Lung (tissue), 16 donors: ENCODE data around the gene CSPG4. TPM values are rescaled to one million over a fixed set of nuclear protein-coding genes. Genes with fewer than 3 reads are reported as not detected.
"Not testable (repeated sequence)": the region's sequence is repeated elsewhere in the genome, so short reads cannot be mapped to it uniquely, and the experiment has no call there.

Experiments used
- ATAC-seq: fragments of 200-7000 bp; cut with Tn5 transposase; one replicate; pipeline ENCODE4 v1.9.1; 2020; ENCODE audit warnings: moderate number of reproducible peaks; ENCODE audit not compliant: insufficient read depth, low FRiP score
- DNase-seq, 3 donors: peaks; one replicate each; pipeline ENCODE4 v3.0.0-alpha.2; 2013 to 2017
- H3K27ac ChIP-seq, 2 donors: one replicate each; pipeline ENCODE4 v1.5.1; 2013; ENCODE audit warnings: mild to moderate bottlenecking in 2 of 2, moderate library complexity in 2 of 2, control low read depth in 1 of 2, inconsistent platforms in 1 of 2, low read depth in 1 of 2, low read length in 1 of 2
- H3K27me3 ChIP-seq, 3 donors: one replicate each; pipeline ENCODE4 v1.5.1; 2013; ENCODE audit warnings: low read length in 2 of 3; ENCODE audit not compliant: control insufficient read depth in 3 of 3, insufficient read depth in 3 of 3
- H3K36me3 ChIP-seq, 4 donors: one replicate each; pipeline ENCODE4 v1.5.1; 2013; ENCODE audit warnings: low read length in 4 of 4, mild to moderate bottlenecking in 1 of 4, moderate library complexity in 1 of 4; ENCODE audit not compliant: control insufficient read depth in 4 of 4, insufficient read depth in 4 of 4
- H3K4me1 ChIP-seq, 5 donors: one replicate each; pipeline ENCODE4 v1.5.1; 2013; ENCODE audit warnings: low read length in 5 of 5, mild to moderate bottlenecking in 2 of 5, moderate library complexity in 1 of 5; ENCODE audit not compliant: control insufficient read depth in 5 of 5, insufficient read depth in 5 of 5
- H3K4me3 ChIP-seq: one replicate; pipeline ENCODE4 v1.5.1; 2013; ENCODE audit warnings: mild to moderate bottlenecking, control low read depth, moderate library complexity
- H3K9ac ChIP-seq, 2 donors: one replicate each; pipeline ENCODE4 v1.5.1; 2013; ENCODE audit warnings: low read length in 2 of 2, control low read depth in 1 of 2; ENCODE audit not compliant: insufficient read depth in 1 of 2
- H3K9me3 ChIP-seq, 4 donors: one replicate each; pipeline ENCODE4 v1.5.1; 2013; ENCODE audit warnings: low read length in 3 of 4, mild to moderate bottlenecking in 1 of 4, moderate library complexity in 1 of 4; ENCODE audit not compliant: control insufficient read depth in 4 of 4, insufficient read depth in 3 of 4
- WGBS, 2 donors: extraction: QIAGEN DNeasy Blood & Tissue Kit; methylation state at CpG; one replicate each; pipeline ENCODE4 v1.1.7; 2013; 5-methylcytosine and 5-hydroxymethylcytosine counted together
- long read RNA-seq, 5 donors: transcript quantifications; one replicate each; lab custom pipeline, GENCODE V29; 2026
- polyA plus RNA-seq, 2 donors: library from polyadenylated mRNA; stranded (reverse); fragments of 200-250 nt; gene quantifications; one replicate each; pipeline ENCODE4 v1.2.1, GENCODE V29; 2013
- total RNA-seq, 2 donors: library from RNA; depleted of rRNA in 1 of 2; stranded (reverse); fragments of >200 nt in 1 of 2; gene quantifications; one replicate each; pipeline ENCODE4 v1.2.1, GENCODE V29; 2014 to 2021
- TF ChIP-seq, protein P1 (sequence below): IDR thresholded peaks from 2 replicates; pipeline ENCODE4 v1.5.1; 2012; ENCODE audit warnings: mild to moderate bottlenecking; ENCODE audit errors: control extremely low read depth, extremely low read depth
- donor health status: control.
- donor health status: control.
- donor health status: Bipolar disorder and iron deficiency.
- donor health status: healthy.
- donor health status: DM: yes; HTN: yes; CAD: no.

Gene CSPG4, protein sequence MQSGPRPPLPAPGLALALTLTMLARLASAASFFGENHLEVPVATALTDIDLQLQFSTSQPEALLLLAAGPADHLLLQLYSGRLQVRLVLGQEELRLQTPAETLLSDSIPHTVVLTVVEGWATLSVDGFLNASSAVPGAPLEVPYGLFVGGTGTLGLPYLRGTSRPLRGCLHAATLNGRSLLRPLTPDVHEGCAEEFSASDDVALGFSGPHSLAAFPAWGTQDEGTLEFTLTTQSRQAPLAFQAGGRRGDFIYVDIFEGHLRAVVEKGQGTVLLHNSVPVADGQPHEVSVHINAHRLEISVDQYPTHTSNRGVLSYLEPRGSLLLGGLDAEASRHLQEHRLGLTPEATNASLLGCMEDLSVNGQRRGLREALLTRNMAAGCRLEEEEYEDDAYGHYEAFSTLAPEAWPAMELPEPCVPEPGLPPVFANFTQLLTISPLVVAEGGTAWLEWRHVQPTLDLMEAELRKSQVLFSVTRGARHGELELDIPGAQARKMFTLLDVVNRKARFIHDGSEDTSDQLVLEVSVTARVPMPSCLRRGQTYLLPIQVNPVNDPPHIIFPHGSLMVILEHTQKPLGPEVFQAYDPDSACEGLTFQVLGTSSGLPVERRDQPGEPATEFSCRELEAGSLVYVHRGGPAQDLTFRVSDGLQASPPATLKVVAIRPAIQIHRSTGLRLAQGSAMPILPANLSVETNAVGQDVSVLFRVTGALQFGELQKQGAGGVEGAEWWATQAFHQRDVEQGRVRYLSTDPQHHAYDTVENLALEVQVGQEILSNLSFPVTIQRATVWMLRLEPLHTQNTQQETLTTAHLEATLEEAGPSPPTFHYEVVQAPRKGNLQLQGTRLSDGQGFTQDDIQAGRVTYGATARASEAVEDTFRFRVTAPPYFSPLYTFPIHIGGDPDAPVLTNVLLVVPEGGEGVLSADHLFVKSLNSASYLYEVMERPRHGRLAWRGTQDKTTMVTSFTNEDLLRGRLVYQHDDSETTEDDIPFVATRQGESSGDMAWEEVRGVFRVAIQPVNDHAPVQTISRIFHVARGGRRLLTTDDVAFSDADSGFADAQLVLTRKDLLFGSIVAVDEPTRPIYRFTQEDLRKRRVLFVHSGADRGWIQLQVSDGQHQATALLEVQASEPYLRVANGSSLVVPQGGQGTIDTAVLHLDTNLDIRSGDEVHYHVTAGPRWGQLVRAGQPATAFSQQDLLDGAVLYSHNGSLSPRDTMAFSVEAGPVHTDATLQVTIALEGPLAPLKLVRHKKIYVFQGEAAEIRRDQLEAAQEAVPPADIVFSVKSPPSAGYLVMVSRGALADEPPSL (N-terminal part only)
- 10 to 100 TPM; 32.4 to 38.1 TPM for total RNA-seq
- 10 to 100 TPM in 1 of 2 donors, 1 to 10 TPM in 1; 8.5 to 16.0 TPM for polyA plus RNA-seq
- long read RNA-seq, donor 1, partial matches to known transcripts: 10 of 10 reads
- long read RNA-seq, donor 1, other reads (novel, unspliced or antisense): 0 of 10 reads
- long read RNA-seq, donor 2: 0 reads
- long read RNA-seq, donor 3, full-length matches to known transcripts: 1 of 1 reads
- long read RNA-seq, donor 3, partial matches to known transcripts: 0 of 1 reads
- long read RNA-seq, donor 3, other reads (novel, unspliced or antisense): 0 of 1 reads
- long read RNA-seq, donor 4: 0 reads
- long read RNA-seq, donor 5, partial matches to known transcripts: 5 of 5 reads
- long read RNA-seq, donor 5, other reads (novel, unspliced or antisense): 0 of 5 reads

DNA sequence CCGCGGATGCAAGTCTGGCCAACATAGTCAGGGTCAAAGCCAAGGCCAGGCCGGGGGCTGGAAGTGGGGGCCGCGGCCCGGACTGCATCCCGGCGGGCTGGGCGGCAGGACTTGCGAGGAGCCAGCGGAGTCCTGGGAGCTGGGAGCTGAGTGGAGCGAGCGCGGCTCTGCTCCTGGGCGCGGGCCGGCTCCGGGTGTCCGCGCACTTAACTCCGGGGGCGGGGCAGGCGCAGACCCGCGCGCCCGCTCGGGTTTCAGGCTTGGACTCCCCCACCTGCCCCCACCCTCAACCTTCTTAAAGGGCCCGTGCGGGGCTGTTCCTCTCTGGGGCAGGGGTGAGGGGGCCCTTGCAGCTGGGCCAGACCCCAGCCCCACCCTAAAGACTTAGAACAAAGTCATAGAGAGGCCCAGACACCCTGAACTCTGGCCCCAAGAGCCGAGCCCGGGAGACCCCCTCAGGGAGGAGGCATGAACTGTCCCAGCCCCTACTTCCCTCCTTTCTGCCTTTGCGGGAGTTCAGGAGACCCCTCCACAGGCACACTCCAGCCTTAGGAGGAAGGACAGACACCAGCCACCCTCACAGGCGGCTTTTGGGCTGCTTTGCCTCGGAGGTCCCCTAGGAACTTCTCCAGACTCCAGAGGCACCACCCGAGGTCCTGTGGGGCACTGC is at the start of gene CSPG4:
Gene CSPG4 (minus strand): TSS at position 181 of the 670 bp plus-strand sequence. CDS start 93 bp downstream, at position 88.
- Histone ChIP-seq H3K27me3 (no peaks in the 10 kb centered on the region), H3K36me3 (no peaks in the 10 kb centered on the region), H3K4me3 (peak within 1 kb of the TSS; percentile 44), H3K9me3 (no peaks in the 10 kb centered on the region), H3K4me1 (peaks cover 0 to 25% (median 15%) of the 10 kb centered on the region in 5 donors), H3K27ac (peak within 1 kb of the TSS; percentile 47 to 77), H3K9ac (peak within 1 kb of the TSS; percentile 55 to 61)
- DNase-seq (peak; percentile 85 to 90 (median 86)), ATAC-seq (no peak)
- WGBS, 2 donors: 8% methylated on average over 35 to 36 of the region's 36 CpGs
- TF ChIP-seq, protein P1, sequence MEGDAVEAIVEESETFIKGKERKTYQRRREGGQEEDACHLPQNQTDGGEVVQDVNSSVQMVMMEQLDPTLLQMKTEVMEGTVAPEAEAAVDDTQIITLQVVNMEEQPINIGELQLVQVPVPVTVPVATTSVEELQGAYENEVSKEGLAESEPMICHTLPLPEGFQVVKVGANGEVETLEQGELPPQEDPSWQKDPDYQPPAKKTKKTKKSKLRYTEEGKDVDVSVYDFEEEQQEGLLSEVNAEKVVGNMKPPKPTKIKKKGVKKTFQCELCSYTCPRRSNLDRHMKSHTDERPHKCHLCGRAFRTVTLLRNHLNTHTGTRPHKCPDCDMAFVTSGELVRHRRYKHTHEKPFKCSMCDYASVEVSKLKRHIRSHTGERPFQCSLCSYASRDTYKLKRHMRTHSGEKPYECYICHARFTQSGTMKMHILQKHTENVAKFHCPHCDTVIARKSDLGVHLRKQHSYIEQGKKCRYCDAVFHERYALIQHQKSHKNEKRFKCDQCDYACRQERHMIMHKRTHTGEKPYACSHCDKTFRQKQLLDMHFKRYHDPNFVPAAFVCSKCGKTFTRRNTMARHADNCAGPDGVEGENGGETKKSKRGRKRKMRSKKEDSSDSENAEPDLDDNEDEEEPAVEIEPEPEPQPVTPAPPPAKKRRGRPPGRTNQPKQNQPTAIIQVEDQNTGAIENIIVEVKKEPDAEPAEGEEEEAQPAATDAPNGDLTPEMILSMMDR: no peak

DNA sequence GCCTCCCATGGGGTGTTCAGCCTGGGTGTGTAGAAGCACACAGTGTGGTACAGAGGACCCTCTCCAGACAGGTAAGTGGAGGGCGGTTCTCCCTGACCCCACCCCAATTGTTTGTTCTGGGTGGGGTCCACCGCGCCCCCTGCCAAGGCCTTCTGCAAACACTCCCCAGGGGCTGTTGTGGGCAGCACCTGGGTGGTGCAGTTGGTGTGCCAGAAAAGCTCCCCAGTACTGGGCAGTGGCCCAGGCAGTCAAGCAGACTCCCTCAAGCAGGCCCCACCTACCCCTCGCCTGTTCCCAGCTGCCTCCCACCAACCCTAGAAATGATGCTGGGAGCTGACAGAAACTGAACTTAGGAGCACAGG is 49.7 kb upstream of the CSPG4 start:
- H3K9me3 ChIP-seq, H3K4me1 ChIP-seq, H3K4me3 ChIP-seq, H3K9ac ChIP-seq, ATAC-seq, H3K27me3 ChIP-seq, DNase-seq, H3K36me3 ChIP-seq, H3K27ac ChIP-seq: not testable (repeated sequence)
- 70 to 86% methylated on average over 1 to 4 of the region's 4 CpGs for WGBS, 2 donors

DNA sequence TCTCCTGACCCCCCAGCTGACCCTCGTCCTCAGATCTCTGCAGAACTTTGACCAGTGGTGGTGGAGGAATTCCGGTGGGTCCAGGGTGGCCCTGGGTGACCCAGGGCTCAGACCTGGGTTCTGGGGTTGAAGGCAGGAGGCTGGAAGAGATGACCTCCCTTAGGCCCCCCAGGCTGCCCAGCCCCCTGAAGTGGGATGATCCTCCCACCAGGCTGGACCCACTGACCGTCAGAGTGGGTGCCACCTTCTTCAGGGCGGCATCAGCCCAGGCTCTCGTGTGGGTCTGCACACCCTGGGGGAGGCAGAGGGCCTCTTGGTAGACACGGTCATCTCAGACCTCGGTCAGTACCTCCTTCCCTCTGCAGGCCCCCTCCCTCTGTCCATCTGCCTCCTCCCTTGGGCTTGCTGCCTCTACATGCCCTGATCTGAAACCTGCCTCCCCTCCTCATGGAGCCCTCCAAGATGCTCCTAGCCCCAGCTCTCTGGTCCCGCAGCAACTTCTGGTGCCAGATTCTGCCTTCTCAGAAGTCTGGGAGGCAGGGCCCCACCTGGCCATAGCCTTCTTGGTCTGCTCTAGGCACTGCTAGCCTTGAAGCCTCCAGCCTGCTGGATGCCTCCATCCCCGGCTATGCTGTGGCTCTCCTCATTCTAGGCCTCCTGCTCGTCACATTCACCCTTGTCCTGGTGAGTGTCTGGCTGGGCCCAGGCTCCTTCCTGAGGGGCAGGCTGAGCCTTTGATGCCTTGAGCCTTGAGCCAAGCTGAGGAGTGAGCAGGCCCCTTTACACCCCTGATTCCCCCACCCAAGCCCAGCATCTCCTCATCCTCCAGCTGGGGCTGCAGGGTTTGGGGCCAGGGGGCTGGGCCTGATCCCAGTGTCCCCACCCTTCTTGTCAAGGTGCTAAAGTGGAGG is 49.1 kb upstream of the CSPG4 start:
- DNase-seq: no peak
- H3K4me1 ChIP-seq: peaks cover 0 to 10% (median 0%) of the 10 kb centered on the region in 5 donors
- no peaks in the 10 kb centered on the region for H3K36me3 ChIP-seq
- ATAC-seq: no peak
- no peak overlapping the region for H3K4me3 ChIP-seq
- no peaks in the 10 kb centered on the region for H3K27me3 ChIP-seq
- no peak overlapping the region for H3K9ac ChIP-seq
- H3K27ac ChIP-seq: no peak overlapping the region
- H3K9me3 ChIP-seq: no peaks in the 10 kb centered on the region
- WGBS, 2 donors: 91 to 95% methylated on average over 10 of the region's 10 CpGs
- TF ChIP-seq, protein P1: no peak
